Stomach smooth muscle (tissue), 2 donors: ENCODE measurements around the gene MTHFD1L.

Experiments used
- H3K27ac ChIP-seq: one replicate; pipeline ENCODE4 v1.7.0; 2013; ENCODE audit warnings: mild to moderate bottlenecking, low read length, inconsistent platforms
- H3K27me3 ChIP-seq, 2 donors: one replicate each; pipeline ENCODE4 v1.7.0; 2013; ENCODE audit warnings: low read length in 2 of 2; ENCODE audit not compliant: insufficient read depth in 2 of 2, control insufficient read depth in 1 of 2
- H3K36me3 ChIP-seq, 2 donors: one replicate each; pipeline ENCODE4 v1.7.0; 2013; ENCODE audit warnings: low read length in 2 of 2; ENCODE audit not compliant: control insufficient read depth in 2 of 2, insufficient read depth in 2 of 2
- H3K4me1 ChIP-seq: one replicate; pipeline ENCODE4 v1.7.0; 2013; ENCODE audit warnings: low read length; ENCODE audit not compliant: control insufficient read depth, insufficient read depth
- H3K4me3 ChIP-seq, 2 donors: one replicate each; pipeline ENCODE4 v1.7.0; 2013; ENCODE audit warnings: low read length in 2 of 2
- H3K9ac ChIP-seq, 2 donors: one replicate each; pipeline ENCODE4 v1.7.0; 2013; ENCODE audit warnings: low read length in 2 of 2, mild to moderate bottlenecking in 1 of 2
- H3K9me3 ChIP-seq, 2 donors: one replicate each; pipeline ENCODE4 v1.7.0; 2013; ENCODE audit warnings: low read length in 2 of 2; ENCODE audit not compliant: control insufficient read depth in 2 of 2
- donor health status: healthy.
- donor health status: Pancreatic carcinoma.

MTHFD1L gene

DNA sequence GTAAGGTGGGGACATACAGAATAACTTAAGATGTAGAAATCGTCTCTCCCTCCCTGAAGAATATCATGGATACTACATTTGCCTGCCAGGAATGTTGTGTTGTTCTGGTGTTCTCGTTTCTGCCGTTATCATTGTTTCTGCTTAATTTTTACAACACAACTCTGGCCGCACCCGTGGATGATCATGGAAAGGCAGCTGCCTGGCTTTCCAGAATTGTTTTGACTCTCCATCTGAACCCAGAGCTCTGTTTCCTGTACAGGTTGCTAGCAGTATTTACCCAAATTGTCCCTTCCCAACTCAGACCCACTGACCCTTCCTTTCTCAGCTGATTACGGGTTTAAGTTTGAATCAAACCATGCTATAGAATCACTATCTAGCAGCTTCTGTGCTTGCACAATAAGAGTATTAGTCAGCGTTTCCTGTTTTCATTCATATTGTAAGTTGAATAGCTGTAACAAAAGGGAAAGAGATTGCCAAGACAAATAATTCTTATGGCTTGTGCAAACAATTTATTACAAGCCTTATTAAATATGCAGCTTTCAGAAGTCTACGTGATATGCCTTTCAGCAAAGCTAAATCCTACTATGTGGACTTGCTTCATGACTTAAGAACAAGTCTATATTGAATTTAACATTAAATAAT, 139.0 kb downstream of the MTHFD1L start:
- H3K36me3 ChIP-seq, result no peaks in the 10 kb centered on the region
- no peaks in the 10 kb centered on the region for H3K27me3 ChIP-seq
- H3K4me3 ChIP-seq, result peak overlapping the region in 1 of 2 donors; percentile 22
- no peaks in the 10 kb centered on the region for H3K9me3 ChIP-seq
- H3K4me1 ChIP-seq, result peaks cover 2% of the 10 kb centered on the region
- no peak overlapping the region for H3K27ac ChIP-seq
- no peak overlapping the region for H3K9ac ChIP-seq

- peaks cover 2% of the 10 kb centered on the region for H3K4me1 ChIP-seq
These were observed 139.7 kb downstream of the MTHFD1L start for GRCh38 chr6:151005164-151005563.

DNA sequence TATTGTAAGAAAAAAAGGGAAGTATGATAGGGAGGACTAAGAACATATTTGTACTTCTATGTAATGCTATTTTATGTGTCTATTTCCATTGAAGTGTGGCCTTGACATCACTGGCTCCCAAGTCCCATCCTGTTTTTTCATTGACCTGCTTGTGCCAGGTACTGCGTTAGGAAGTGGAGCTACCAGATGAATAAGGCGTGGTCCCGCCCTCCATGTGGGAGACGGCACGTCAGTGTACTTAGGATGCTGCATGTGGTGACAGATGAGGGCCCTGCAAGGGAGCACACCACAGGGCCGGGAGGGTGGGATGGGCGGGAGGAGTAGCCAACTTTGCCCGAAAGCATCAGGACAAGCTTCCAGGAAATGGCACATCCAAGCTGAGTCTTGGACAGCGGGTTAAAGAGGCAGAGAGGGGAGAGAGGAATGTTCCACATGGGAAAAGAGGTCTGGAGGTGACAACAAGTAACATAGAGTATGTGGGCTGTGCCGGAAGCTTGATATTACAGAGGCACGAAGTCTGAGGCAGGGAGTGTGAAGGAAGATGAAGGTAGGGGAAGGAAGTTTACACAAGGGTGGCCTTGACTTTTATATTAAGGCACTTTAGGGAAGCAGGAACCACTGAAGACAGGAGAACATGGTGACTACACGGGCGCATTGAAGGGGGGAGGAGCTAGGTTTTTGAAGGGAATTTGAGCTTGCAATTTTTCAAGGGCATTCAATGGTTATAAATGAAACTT, 140.6 kb downstream of the MTHFD1L start:
- no peak overlapping the region for H3K27ac ChIP-seq

More at GRCh38 chr6:151005164-151005563, 139.7 kb downstream of the MTHFD1L start:
- H3K4me3 ChIP-seq, result no peak overlapping the region
- H3K27ac ChIP-seq, result no peak overlapping the region
- no peaks in the 10 kb centered on the region for H3K27me3 ChIP-seq
- H3K9ac ChIP-seq, result no peak overlapping the region
- no peaks in the 10 kb centered on the region for H3K36me3 ChIP-seq
- no peaks in the 10 kb centered on the region for H3K9me3 ChIP-seq

DNA sequence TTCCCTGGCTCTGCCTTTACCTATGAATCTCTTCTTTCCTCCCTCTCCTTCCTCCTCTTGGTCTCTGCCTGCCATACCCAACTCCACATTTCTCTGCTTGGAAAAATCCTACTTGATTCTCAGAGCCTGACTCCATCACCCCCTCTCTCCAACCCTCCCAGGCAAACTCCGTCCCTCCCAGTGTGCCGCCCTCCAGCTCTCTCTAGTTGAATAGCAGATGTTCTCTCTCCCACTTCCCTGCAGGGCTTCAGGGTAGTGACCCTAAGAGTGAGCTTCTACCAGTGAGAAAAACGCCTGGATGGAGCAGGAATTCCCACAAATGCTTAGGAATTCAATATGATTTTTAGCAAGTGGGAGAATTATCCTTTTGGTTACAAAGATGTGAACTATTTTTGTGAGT, 141.6 kb downstream of the MTHFD1L start:
- Histone ChIP-seq H3K4me3 (no peak overlapping the region), H3K4me1 (peaks cover 2% of the 10 kb centered on the region)

More for the DNA sequence above, 140.6 kb downstream of the MTHFD1L start:
- no peaks in the 10 kb centered on the region for H3K27me3 ChIP-seq
- no peak overlapping the region for H3K9ac ChIP-seq
- H3K9me3 ChIP-seq, result no peaks in the 10 kb centered on the region
- no peak overlapping the region for H3K4me3 ChIP-seq
- peaks cover 2% of the 10 kb centered on the region for H3K4me1 ChIP-seq
- H3K36me3 ChIP-seq, result no peaks in the 10 kb centered on the region

DNA sequence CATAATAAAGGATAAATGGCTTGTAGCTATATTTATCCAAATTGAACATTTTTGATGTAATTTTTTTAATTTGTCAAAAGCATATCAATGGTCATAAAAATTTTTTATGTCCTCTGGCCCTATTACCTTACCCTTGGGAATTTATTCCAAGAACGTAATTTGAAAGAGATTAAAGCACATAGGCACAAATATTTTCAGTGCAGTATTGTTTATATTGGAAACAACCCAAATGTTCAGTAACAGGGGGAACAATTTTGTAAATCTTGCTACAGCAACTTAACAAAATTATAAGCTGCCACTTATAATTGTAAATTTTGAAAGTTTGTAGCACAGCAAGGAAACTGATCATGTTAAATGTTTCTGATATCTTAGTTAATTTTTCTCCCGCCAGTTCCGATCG, 142.4 kb downstream of the MTHFD1L start:
- no peak overlapping the region for H3K9ac ChIP-seq
- H3K4me3 ChIP-seq, result no peak overlapping the region
- H3K36me3 ChIP-seq, result no peaks in the 10 kb centered on the region
- H3K27me3 ChIP-seq, result no peaks in the 10 kb centered on the region
- no peak overlapping the region for H3K27ac ChIP-seq
- no peaks in the 10 kb centered on the region for H3K9me3 ChIP-seq
- no peaks in the 10 kb centered on the region for H3K4me1 ChIP-seq

More for the DNA sequence above, 141.6 kb downstream of the MTHFD1L start:
- Histone ChIP-seq H3K27ac (no peak overlapping the region), H3K9ac (no peak overlapping the region), H3K27me3 (no peaks in the 10 kb centered on the region), H3K36me3 (no peaks in the 10 kb centered on the region), H3K9me3 (no peaks in the 10 kb centered on the region)

GRCh38 chr6:151008425-151008824, 142.9 kb downstream of the MTHFD1L start:
- Histone ChIP-seq H3K27ac (no peak overlapping the region), H3K9ac (no peak overlapping the region), H3K4me1 (no peaks in the 10 kb centered on the region), H3K9me3 (no peaks in the 10 kb centered on the region), H3K27me3 (no peaks in the 10 kb centered on the region), H3K4me3 (no peak overlapping the region), H3K36me3 (no peaks in the 10 kb centered on the region)

DNA sequence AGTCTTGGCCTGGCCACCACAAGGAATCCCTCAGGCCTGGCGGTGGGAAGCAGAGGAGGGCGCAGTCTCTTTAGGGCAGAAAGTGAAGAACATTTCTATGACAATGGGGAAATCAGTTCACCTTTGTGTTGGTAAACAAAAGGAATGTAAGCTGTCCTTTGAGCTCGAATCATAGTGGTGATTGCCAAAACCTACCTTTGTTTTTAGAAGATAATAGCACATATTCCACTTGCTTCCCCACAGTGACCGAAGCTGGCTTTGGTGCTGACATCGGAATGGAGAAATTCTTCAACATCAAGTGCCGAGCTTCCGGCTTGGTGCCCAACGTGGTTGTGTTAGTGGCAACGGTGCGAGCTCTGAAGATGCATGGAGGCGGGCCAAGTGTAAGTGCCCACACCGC, 144.1 kb downstream of the MTHFD1L start:
- Histone ChIP-seq H3K36me3 (no peaks in the 10 kb centered on the region), H3K27ac (no peak overlapping the region), H3K4me1 (no peaks in the 10 kb centered on the region), H3K9ac (no peak overlapping the region), H3K9me3 (no peaks in the 10 kb centered on the region), H3K4me3 (no peak overlapping the region), H3K27me3 (no peaks in the 10 kb centered on the region)

DNA sequence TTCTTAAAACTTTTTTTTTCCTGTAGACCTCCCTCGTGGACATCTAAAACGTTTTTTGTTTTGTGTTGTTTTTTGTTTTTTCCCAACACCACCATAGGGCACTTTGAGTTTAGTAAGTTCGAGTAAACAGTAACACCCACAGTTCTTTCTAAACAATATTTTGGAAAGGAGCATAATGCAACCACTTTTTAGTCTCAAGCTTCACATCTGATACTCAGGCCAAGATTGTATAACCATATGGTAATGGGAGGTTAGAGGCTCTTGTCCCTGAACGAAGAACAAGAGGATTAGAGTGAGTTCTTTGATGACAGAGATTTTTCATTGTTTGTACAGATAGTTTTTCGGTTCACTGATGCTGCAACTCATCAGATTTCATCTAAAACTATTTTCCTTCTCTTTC, 144.6 kb downstream of the MTHFD1L start:
- no peaks in the 10 kb centered on the region for H3K36me3 ChIP-seq
- no peak overlapping the region for H3K27ac ChIP-seq

GRCh38 chr6:151012321-151013294, 147.1 kb downstream of the MTHFD1L start:
- H3K4me1 ChIP-seq, result no peaks in the 10 kb centered on the region
- no peak overlapping the region for H3K9ac ChIP-seq
- no peaks in the 10 kb centered on the region for H3K27me3 ChIP-seq
- H3K9me3 ChIP-seq, result no peaks in the 10 kb centered on the region
- no peaks in the 10 kb centered on the region for H3K36me3 ChIP-seq
- no peak overlapping the region for H3K27ac ChIP-seq
- H3K4me3 ChIP-seq, result no peak overlapping the region

More for the DNA sequence above, 144.6 kb downstream of the MTHFD1L start:
- H3K27me3 ChIP-seq, result no peaks in the 10 kb centered on the region
- no peaks in the 10 kb centered on the region for H3K9me3 ChIP-seq
- H3K9ac ChIP-seq, result no peak overlapping the region
- no peaks in the 10 kb centered on the region for H3K4me1 ChIP-seq
- H3K4me3 ChIP-seq, result no peak overlapping the region

GRCh38 chr6:151014404-151015100, 149.1 kb downstream of the MTHFD1L start:
- H3K9me3 ChIP-seq, result no peaks in the 10 kb centered on the region
- no peaks in the 10 kb centered on the region for H3K36me3 ChIP-seq
- H3K9ac ChIP-seq, result peak overlapping the region in 1 of 2 donors; percentile 55
- no peaks in the 10 kb centered on the region for H3K4me1 ChIP-seq
- H3K27me3 ChIP-seq, result no peaks in the 10 kb centered on the region
- H3K27ac ChIP-seq, result no peak overlapping the region
- peak overlapping the region in 1 of 2 donors; percentile 44 for H3K4me3 ChIP-seq
